Fibroblast of the aortic adventitia (primary cell): ENCODE results near the gene NR1H4. TPM values are rescaled to one million over a fixed set of nuclear protein-coding genes. Genes with fewer than 3 reads are reported as not detected.
A peak's percentile ranks its signal among the peaks of the same experiment; 100 is the strongest.

Source experiments
- DNase-seq: peaks from one replicate; pipeline ENCODE4 v3.0.0-alpha.2; 2010; ENCODE audit warnings: low read depth
- H3K4me3 ChIP-seq: 2 replicates; pipeline ENCODE4 v1.5.1; 2011; ENCODE audit warnings: low read depth, mild to moderate bottlenecking, control low read depth, low read length, moderate library complexity
- CTCF ChIP-seq: IDR thresholded peaks from 2 replicates; pipeline ENCODE4 v1.5.1; 2011; ENCODE audit warnings: mild to moderate bottlenecking, low read length, control low read depth, inconsistent platforms; ENCODE audit not compliant: insufficient read depth
- total RNA-seq: library from RNA; depleted of rRNA; stranded (reverse); fragments of >200 nt; gene quantifications from 2 replicates; pipeline ENCODE4 v1.2.3, GENCODE V29; 2012; ENCODE audit warnings: low replicate concordance

The NR1H4 gene
- total RNA-seq, 1 donor = not detected

DNA sequence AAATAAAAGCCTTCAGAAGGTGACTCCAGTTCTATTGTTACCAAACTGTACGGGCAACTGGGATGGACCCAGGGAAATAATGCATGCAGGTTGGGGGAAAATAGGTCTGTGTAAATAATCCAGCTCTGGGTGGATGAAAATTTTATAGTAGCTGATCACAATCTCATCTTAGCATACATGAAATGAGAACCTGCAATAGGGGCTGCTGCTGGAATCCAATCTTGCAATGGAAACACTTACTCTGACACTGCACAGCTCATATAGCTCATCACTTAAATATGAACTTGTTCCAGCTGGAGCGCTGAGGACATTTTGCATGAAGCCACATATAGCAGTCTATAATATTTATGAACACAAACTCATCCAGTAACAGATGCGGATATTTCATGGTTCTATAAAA is 59.7 kb downstream of the NR1H4 start:
- H3K4me3 ChIP-seq = no peak overlapping the region
- TF ChIP-seq CTCF = no peak

DNA sequence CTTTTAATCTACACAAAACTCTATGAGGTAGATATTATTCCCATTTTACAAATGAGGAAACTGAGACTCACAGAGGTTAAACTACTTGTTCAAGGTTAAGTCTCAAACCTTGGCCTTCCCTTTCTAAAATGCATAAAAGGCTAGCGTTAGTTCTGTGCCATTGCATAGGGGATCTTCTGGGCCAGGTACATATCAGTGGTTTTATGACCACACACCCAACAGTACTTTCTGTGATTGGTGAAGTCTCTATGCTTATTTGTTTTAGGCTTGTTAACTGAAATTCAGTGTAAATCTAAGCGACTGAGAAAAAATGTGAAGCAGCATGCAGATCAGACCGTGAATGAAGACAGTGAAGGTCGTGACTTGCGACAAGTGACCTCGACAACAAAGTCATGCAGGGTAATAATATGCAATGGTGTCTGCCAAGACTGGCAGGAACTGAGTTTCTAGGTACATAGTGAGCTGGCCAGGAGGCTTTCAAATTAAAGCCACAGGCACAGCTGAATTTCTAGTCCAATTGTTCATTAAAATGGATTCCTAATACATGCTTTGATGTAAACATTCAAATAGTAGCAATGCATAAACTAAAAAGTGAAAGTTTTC is 61.1 kb downstream of the NR1H4 start:
- no peak for TF ChIP-seq CTCF
- DNase-seq = no peak
- no peak overlapping the region for H3K4me3 ChIP-seq

More for the DNA sequence above, 59.7 kb downstream of the NR1H4 start:
- no peak for DNase-seq

- DNase-seq = peak; percentile 48
These were observed 65.5 kb downstream of the NR1H4 start for GRCh38 chr12:100539202-100539601.

DNA sequence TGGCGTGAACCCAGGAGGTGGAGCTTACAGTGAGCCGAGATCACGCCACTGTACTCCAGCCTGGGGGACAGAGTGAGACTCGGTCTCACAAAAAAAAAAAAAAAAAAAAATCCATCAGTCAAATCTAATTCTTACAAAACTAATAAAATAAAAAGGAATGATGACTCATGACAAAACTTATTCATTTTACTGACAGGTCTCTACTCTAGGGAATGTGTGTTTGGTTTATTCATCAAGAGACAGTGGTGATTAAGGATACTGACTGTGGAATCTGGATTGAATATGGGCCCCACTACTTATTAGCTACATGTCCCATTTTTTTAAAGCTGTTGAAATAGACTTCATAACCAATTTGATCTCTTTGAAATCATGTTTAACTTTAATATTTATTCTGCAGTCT is 70.5 kb downstream of the NR1H4 start:
- TF ChIP-seq CTCF = no peak
- H3K4me3 ChIP-seq = no peak overlapping the region
- no peak for DNase-seq

More at GRCh38 chr12:100539202-100539601, 65.5 kb downstream of the NR1H4 start:
- no peak overlapping the region for H3K4me3 ChIP-seq
- no peak for TF ChIP-seq CTCF

DNA sequence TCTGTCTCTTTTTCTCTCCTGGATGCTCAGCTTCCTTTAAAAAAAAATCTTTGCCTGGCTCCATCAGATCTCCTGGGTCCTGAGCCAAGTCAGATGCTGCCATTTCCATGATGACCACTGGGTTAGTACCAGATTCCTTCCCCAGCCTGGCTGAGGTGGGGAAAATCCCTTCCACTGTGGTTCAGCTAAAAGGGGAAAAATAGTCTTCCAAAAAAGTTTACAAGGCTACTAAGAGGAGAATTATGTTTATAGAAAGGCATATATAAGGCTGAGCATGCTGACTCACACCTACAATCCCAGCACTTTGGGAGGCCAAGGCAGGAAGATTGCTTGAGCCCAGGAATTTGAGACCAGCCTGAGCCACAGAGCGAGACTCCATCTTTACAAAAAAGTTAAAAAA is 71.4 kb downstream of the NR1H4 start:
- no peak overlapping the region for H3K4me3 ChIP-seq
- peak; percentile 20 for DNase-seq
- TF ChIP-seq CTCF = no peak

DNA sequence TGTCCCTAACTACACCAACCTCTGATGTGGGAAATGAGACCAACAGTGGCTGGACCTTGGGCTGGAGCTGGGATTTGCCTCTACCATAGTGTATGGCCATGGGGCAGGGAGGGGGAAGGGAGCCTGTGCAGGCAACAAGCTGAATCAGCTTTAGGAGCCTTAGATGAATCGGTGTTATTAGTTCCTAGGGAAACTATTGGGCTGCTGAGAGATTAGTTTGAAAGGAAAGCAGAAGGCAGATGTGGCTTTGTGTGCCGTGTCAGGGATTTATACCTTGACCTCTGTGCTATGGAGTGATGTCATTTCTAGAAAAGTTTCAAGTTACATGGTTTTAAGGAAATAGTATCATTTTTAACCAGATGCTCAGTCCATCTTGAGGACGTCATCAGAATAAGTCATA is 80.3 kb downstream of the NR1H4 start:
- TF ChIP-seq CTCF = no peak
- peak; percentile 10 for DNase-seq
- H3K4me3 ChIP-seq = no peak overlapping the region

DNA sequence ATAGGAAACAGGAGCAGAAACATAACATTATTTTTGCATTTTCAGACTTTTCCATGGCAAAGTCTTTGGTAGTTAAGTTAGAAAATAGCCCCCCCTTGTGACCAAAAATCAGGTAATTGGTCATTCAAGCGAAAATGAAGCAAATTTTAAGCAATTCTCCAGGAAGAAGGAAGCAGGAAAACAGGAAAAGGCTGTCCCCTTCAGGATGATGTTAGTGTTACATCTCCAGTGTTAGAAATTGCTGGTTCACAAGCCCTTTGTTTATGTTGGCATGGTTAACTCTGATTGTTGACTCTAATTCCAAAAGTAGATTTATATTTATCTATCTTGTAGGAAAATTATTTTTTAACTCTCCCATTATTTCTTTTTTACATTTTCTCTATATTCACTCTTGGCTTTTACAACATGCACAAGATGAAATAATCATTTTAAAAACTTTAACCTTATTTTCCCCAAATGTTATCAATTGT is 81.0 kb downstream of the NR1H4 start:
- peak; percentile 92 for TF ChIP-seq CTCF
- no peak overlapping the region for H3K4me3 ChIP-seq
- DNase-seq = peak; percentile 94
